Measurements from ENCODE around the gene MAEA.
"Not testable (repeated sequence)": the region's sequence is repeated elsewhere in the genome, so short reads cannot be mapped to it uniquely, and the experiment has no call there.

MAEA gene

GRCh38 chr4:1371176-1372165, 81.8 kb downstream of the MAEA start:
- H3K9ac ChIP-seq (ENCODE audit: low read length in 2 of 2): no peak overlapping the region
- no peaks in the 10 kb centered on the region for H3K27me3 ChIP-seq (ENCODE audit: control insufficient read depth in 1 of 2, insufficient read depth in 2 of 2, low read length in 2 of 2)
- no peak overlapping the region for H3K27ac ChIP-seq (ENCODE audit: low read length)
- peaks cover 18 to 21% of the 10 kb centered on the region in 2 donors for H3K36me3 ChIP-seq (ENCODE audit: control insufficient read depth in 2 of 2, insufficient read depth in 2 of 2, low read length in 2 of 2)
- no peaks in the 10 kb centered on the region for H3K9me3 ChIP-seq (ENCODE audit: control insufficient read depth in 2 of 2, low read length in 2 of 2)
- no peak overlapping the region for H3K4me3 ChIP-seq (ENCODE audit: low read length in 2 of 2)
- H3K4me1 ChIP-seq (ENCODE audit: control insufficient read depth, insufficient read depth, low read length): no peaks in the 10 kb centered on the region

- H3K9ac ChIP-seq (ENCODE audit: low read length in 2 of 2); H3K27ac ChIP-seq (ENCODE audit: low read length); H3K4me3 ChIP-seq (ENCODE audit: low read length in 2 of 2); H3K4me1 ChIP-seq (ENCODE audit: control insufficient read depth, insufficient read depth, low read length); H3K27me3 ChIP-seq (ENCODE audit: control insufficient read depth in 1 of 2, insufficient read depth in 2 of 2, low read length in 2 of 2); H3K9me3 ChIP-seq (ENCODE audit: control insufficient read depth in 2 of 2, low read length in 2 of 2): not testable (repeated sequence)
- H3K36me3 ChIP-seq (ENCODE audit: control insufficient read depth in 2 of 2, insufficient read depth in 2 of 2, low read length in 2 of 2): peaks cover 16 to 25% of the 10 kb centered on the region in 2 donors
These were observed 82.9 kb downstream of the MAEA start for GRCh38 chr4:1372576-1372975.

- Histone ChIP-seq H3K27me3 (ENCODE audit: control insufficient read depth in 1 of 2, insufficient read depth in 2 of 2, low read length in 2 of 2) (no peaks in the 10 kb centered on the region), H3K4me1 (ENCODE audit: control insufficient read depth, insufficient read depth, low read length) (no peaks in the 10 kb centered on the region), H3K36me3 (ENCODE audit: control insufficient read depth in 2 of 2, insufficient read depth in 2 of 2, low read length in 2 of 2) (peaks cover 13 to 23% of the 10 kb centered on the region in 2 donors), H3K9ac (ENCODE audit: low read length in 2 of 2) (no peak overlapping the region), H3K27ac (ENCODE audit: low read length) (no peak overlapping the region), H3K4me3 (ENCODE audit: low read length in 2 of 2) (no peak overlapping the region), H3K9me3 (ENCODE audit: control insufficient read depth in 2 of 2, low read length in 2 of 2) (no peaks in the 10 kb centered on the region)
These were observed 84.4 kb downstream of the MAEA start for GRCh38 chr4:1373892-1374705.

GRCh38 chr4:1374706-1375045, 85.0 kb downstream of the MAEA start:
- Histone ChIP-seq H3K4me3 (ENCODE audit: low read length in 2 of 2) (no peak overlapping the region), H3K27ac (ENCODE audit: low read length) (no peak overlapping the region), H3K27me3 (ENCODE audit: control insufficient read depth in 1 of 2, insufficient read depth in 2 of 2, low read length in 2 of 2) (no peaks in the 10 kb centered on the region), H3K4me1 (ENCODE audit: control insufficient read depth, insufficient read depth, low read length) (no peaks in the 10 kb centered on the region), H3K36me3 (ENCODE audit: control insufficient read depth in 2 of 2, insufficient read depth in 2 of 2, low read length in 2 of 2) (peaks cover 13 to 23% of the 10 kb centered on the region in 2 donors), H3K9ac (ENCODE audit: low read length in 2 of 2) (no peak overlapping the region), H3K9me3 (ENCODE audit: control insufficient read depth in 2 of 2, low read length in 2 of 2) (no peaks in the 10 kb centered on the region)

GRCh38 chr4:1375051-1375721, 85.5 kb downstream of the MAEA start:
- Histone ChIP-seq H3K9ac (ENCODE audit: low read length in 2 of 2) (no peak overlapping the region), H3K9me3 (ENCODE audit: control insufficient read depth in 2 of 2, low read length in 2 of 2) (no peaks in the 10 kb centered on the region), H3K36me3 (ENCODE audit: control insufficient read depth in 2 of 2, insufficient read depth in 2 of 2, low read length in 2 of 2) (peaks cover 13 to 23% of the 10 kb centered on the region in 2 donors), H3K27me3 (ENCODE audit: control insufficient read depth in 1 of 2, insufficient read depth in 2 of 2, low read length in 2 of 2) (no peaks in the 10 kb centered on the region), H3K4me1 (ENCODE audit: control insufficient read depth, insufficient read depth, low read length) (no peaks in the 10 kb centered on the region), H3K27ac (ENCODE audit: low read length) (no peak overlapping the region), H3K4me3 (ENCODE audit: low read length in 2 of 2) (no peak overlapping the region)

- no peak overlapping the region for H3K9ac ChIP-seq (ENCODE audit: low read length in 2 of 2)
These were observed 86.2 kb downstream of the MAEA start for GRCh38 chr4:1375761-1376322.

GRCh38 chr4:1376391-1376840, 86.7 kb downstream of the MAEA start:
- Histone ChIP-seq H3K36me3 (ENCODE audit: control insufficient read depth in 2 of 2, insufficient read depth in 2 of 2, low read length in 2 of 2) (peaks cover 8 to 21% of the 10 kb centered on the region in 2 donors), H3K9ac (ENCODE audit: low read length in 2 of 2) (no peak overlapping the region), H3K4me1 (ENCODE audit: control insufficient read depth, insufficient read depth, low read length) (no peaks in the 10 kb centered on the region), H3K4me3 (ENCODE audit: low read length in 2 of 2) (no peak overlapping the region), H3K27ac (ENCODE audit: low read length) (no peak overlapping the region), H3K27me3 (ENCODE audit: control insufficient read depth in 1 of 2, insufficient read depth in 2 of 2, low read length in 2 of 2) (no peaks in the 10 kb centered on the region), H3K9me3 (ENCODE audit: control insufficient read depth in 2 of 2, low read length in 2 of 2) (no peaks in the 10 kb centered on the region)

More at GRCh38 chr4:1375761-1376322, 86.2 kb downstream of the MAEA start:
- Histone ChIP-seq H3K9me3 (ENCODE audit: control insufficient read depth in 2 of 2, low read length in 2 of 2) (no peaks in the 10 kb centered on the region), H3K4me1 (ENCODE audit: control insufficient read depth, insufficient read depth, low read length) (no peaks in the 10 kb centered on the region), H3K4me3 (ENCODE audit: low read length in 2 of 2) (no peak overlapping the region), H3K27ac (ENCODE audit: low read length) (no peak overlapping the region), H3K36me3 (ENCODE audit: control insufficient read depth in 2 of 2, insufficient read depth in 2 of 2, low read length in 2 of 2) (peaks cover 12 to 21% of the 10 kb centered on the region in 2 donors), H3K27me3 (ENCODE audit: control insufficient read depth in 1 of 2, insufficient read depth in 2 of 2, low read length in 2 of 2) (no peaks in the 10 kb centered on the region)

- H3K36me3 ChIP-seq (ENCODE audit: control insufficient read depth in 2 of 2, insufficient read depth in 2 of 2, low read length in 2 of 2): peaks cover 3 to 20% of the 10 kb centered on the region in 2 donors
- H3K27ac ChIP-seq (ENCODE audit: low read length): no peak overlapping the region
- no peaks in the 10 kb centered on the region for H3K27me3 ChIP-seq (ENCODE audit: control insufficient read depth in 1 of 2, insufficient read depth in 2 of 2, low read length in 2 of 2)
- no peak overlapping the region for H3K4me3 ChIP-seq (ENCODE audit: low read length in 2 of 2)
- no peaks in the 10 kb centered on the region for H3K4me1 ChIP-seq (ENCODE audit: control insufficient read depth, insufficient read depth, low read length)
- no peak overlapping the region for H3K9ac ChIP-seq (ENCODE audit: low read length in 2 of 2)
- no peaks in the 10 kb centered on the region for H3K9me3 ChIP-seq (ENCODE audit: control insufficient read depth in 2 of 2, low read length in 2 of 2)
These were observed 87.3 kb downstream of the MAEA start for GRCh38 chr4:1376841-1377605.

- Histone ChIP-seq H3K9ac (ENCODE audit: low read length in 2 of 2) (no peak overlapping the region), H3K9me3 (ENCODE audit: control insufficient read depth in 2 of 2, low read length in 2 of 2) (no peaks in the 10 kb centered on the region), H3K4me1 (ENCODE audit: control insufficient read depth, insufficient read depth, low read length) (no peaks in the 10 kb centered on the region), H3K36me3 (ENCODE audit: control insufficient read depth in 2 of 2, insufficient read depth in 2 of 2, low read length in 2 of 2) (peaks cover 0 to 13% of the 10 kb centered on the region in 2 donors), H3K27me3 (ENCODE audit: control insufficient read depth in 1 of 2, insufficient read depth in 2 of 2, low read length in 2 of 2) (no peaks in the 10 kb centered on the region), H3K4me3 (ENCODE audit: low read length in 2 of 2) (no peak overlapping the region), H3K27ac (ENCODE audit: low read length) (no peak overlapping the region)
These were observed 88.0 kb downstream of the MAEA start for GRCh38 chr4:1377606-1378261.

Data from stomach smooth muscle (tissue), 2 donors.